Right atrium auricular region (tissue), 2 donors: ENCODE measurements around the gene SAMD14. TPM values are rescaled to one million over a fixed set of nuclear protein-coding genes. Genes with fewer than 3 reads are reported as not detected.

Experiments
- DNase-seq: peaks from one replicate; pipeline ENCODE4 v3.0.0-alpha.2; 2019; ENCODE audit warnings: low spot score
- H3K27ac ChIP-seq, 2 donors: fragments of 200-600 bp; sonication (generic); 1 replicate in 1 of 2; 2 replicates in 1 of 2; pipeline ENCODE4 v1.5.1; 2016 to 2019
- H3K27me3 ChIP-seq, 2 donors: fragments of 200-600 bp; sonication (generic); one replicate each; pipeline versions ENCODE4 v1.5.1 to v1.6.0; 2017 to 2019
- H3K36me3 ChIP-seq: fragments of 200-600 bp; sonication (generic); one replicate; pipeline ENCODE4 v1.5.1; 2016
- H3K4me1 ChIP-seq, 2 donors: fragments of 200-600 bp; sonication (generic); one replicate each; pipeline versions ENCODE4 v1.5.1 to v1.6.0; 2017 to 2019
- H3K4me3 ChIP-seq, 2 donors: fragments of 200-600 bp; sonication (generic); 1 replicate in 1 of 2; 2 replicates in 1 of 2; pipeline ENCODE4 v1.5.1; 2017 to 2019; ENCODE audit warnings: mild to moderate bottlenecking in 1 of 2, moderate library complexity in 1 of 2
- H3K9me3 ChIP-seq, 2 donors: fragments of 200-600 bp; sonication (generic); one replicate each; pipeline ENCODE4 v1.5.1; 2019
- CTCF ChIP-seq, 2 donors: fragments of 200-600 bp; sonication (generic); IDR thresholded peaks; one replicate each; pipeline ENCODE4 v1.5.1; 2019; ENCODE audit warnings: antibody characterized with exemption in 2 of 2
- total RNA-seq, 2 donors: library from RNA; depleted of rRNA; stranded (reverse); fragments of >200 nt; gene quantifications; one replicate each; pipeline ENCODE4 v1.1.0, GENCODE V29; 2016

Gene SAMD14
- total RNA-seq: 1 to 10 TPM in 1 of 2 donors, under 1 TPM in 1; 0.78 to 1.1 TPM

GRCh38 chr17:50129728-50130558, at the start of gene SAMD14:
TSS of gene SAMD14 (minus strand) at chr17:50130160. CDS start at chr17:50124959, 5,201 bp downstream.
- Histone ChIP-seq H3K4me3 (peak within 1 kb of the TSS; percentile 40 to 57), H3K4me1 (peaks cover 0 to 60% of the 10 kb centered on the region in 2 donors), H3K27ac (peak within 1 kb of the TSS in 1 of 2 donors; percentile 46), H3K27me3 (no peaks in the 10 kb centered on the region), H3K36me3 (peaks cover 11% of the 10 kb centered on the region), H3K9me3 (no peaks in the 10 kb centered on the region)
- no peak for TF ChIP-seq CTCF (IDR thresholded peaks at IDR 0.05)
- DNase-seq: no peak

- Histone ChIP-seq H3K27me3 (no peaks in the 10 kb centered on the region), H3K27ac (peak overlapping the region; percentile 84 to 88), H3K36me3 (no peaks in the 10 kb centered on the region), H3K9me3 (no peaks in the 10 kb centered on the region), H3K4me3 (peak overlapping the region in 1 of 2 donors; percentile 17), H3K4me1 (peaks cover 0 to 45% of the 10 kb centered on the region in 2 donors)
- TF ChIP-seq CTCF (IDR thresholded peaks at IDR 0.05): peak; percentile 32 to 66
- peak; percentile 91 for DNase-seq
These were observed 48.2 kb upstream of the SAMD14 start for GRCh38 chr17:50177983-50178834.

- no peak for DNase-seq
- TF ChIP-seq CTCF (IDR thresholded peaks at IDR 0.05): no peak
- H3K4me3 ChIP-seq: peak overlapping the region in 1 of 2 donors; percentile 17
These were observed 47.5 kb upstream of the SAMD14 start for GRCh38 chr17:50177476-50177875.

GRCh38 chr17:50176559-50177357, 46.8 kb upstream of the SAMD14 start:
- DNase-seq: no peak
- TF ChIP-seq CTCF (IDR thresholded peaks at IDR 0.05): peak in 1 of 2 donors; percentile 34
- H3K36me3 ChIP-seq: no peaks in the 10 kb centered on the region
- no peaks in the 10 kb centered on the region for H3K9me3 ChIP-seq
- peak overlapping the region; percentile 84 to 88 for H3K27ac ChIP-seq
- H3K4me1 ChIP-seq: peaks cover 0 to 53% of the 10 kb centered on the region in 2 donors
- H3K4me3 ChIP-seq: no peak overlapping the region
- H3K27me3 ChIP-seq: no peaks in the 10 kb centered on the region

More at GRCh38 chr17:50177476-50177875, 47.5 kb upstream of the SAMD14 start:
- peak overlapping the region; percentile 84 to 88 for H3K27ac ChIP-seq
- H3K4me1 ChIP-seq: peaks cover 0 to 51% of the 10 kb centered on the region in 2 donors
- H3K27me3 ChIP-seq: no peaks in the 10 kb centered on the region
- H3K9me3 ChIP-seq: no peaks in the 10 kb centered on the region
- no peaks in the 10 kb centered on the region for H3K36me3 ChIP-seq
